Ovary (tissue), 3 donors: ENCODE results near the gene PGLYRP2.

Experiments
- EP300 ChIP-seq: sonication (generic); formaldehyde crosslinking; IDR thresholded peaks from one replicate; pipeline ENCODE4 v1.6.1; 2017; ENCODE audit warnings: antibody characterized with exemption
- TF ChIP-seq, protein P1 (sequence below), 3 donors: fragments of 450-650 bp in 2 of 3; fragments of 200-600 bp in 1 of 3; IDR thresholded peaks; one replicate each; pipeline versions ENCODE4 v1.5.1 to v1.8.0; 2016 to 2022; ENCODE audit warnings: antibody characterized with exemption in 3 of 3, mild to moderate bottlenecking in 1 of 3
- donor health status: DM: no; HTN: no; CAD: no.

DNA sequence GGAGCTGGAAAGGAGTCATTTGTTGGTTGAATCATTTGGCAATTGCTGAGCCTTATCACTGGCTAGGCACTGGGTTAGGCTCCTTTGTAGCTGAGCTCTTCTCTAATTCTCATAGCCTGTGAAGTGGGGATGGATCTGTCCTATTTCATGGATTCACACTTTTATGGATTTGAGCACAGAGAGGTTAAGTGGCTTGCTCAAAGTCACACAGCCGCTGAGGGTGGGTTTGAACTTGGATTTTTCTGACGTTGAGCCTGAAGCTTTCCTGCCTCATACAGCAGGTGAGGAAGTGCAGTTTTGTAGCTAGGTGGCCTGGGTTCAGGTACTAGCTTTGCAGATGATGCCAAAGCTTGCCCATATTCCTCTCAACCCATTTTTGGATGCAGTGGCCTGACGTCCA is 48.4 kb upstream of the PGLYRP2 start:
- no peak for TF ChIP-seq EP300
- TF ChIP-seq, protein P1, sequence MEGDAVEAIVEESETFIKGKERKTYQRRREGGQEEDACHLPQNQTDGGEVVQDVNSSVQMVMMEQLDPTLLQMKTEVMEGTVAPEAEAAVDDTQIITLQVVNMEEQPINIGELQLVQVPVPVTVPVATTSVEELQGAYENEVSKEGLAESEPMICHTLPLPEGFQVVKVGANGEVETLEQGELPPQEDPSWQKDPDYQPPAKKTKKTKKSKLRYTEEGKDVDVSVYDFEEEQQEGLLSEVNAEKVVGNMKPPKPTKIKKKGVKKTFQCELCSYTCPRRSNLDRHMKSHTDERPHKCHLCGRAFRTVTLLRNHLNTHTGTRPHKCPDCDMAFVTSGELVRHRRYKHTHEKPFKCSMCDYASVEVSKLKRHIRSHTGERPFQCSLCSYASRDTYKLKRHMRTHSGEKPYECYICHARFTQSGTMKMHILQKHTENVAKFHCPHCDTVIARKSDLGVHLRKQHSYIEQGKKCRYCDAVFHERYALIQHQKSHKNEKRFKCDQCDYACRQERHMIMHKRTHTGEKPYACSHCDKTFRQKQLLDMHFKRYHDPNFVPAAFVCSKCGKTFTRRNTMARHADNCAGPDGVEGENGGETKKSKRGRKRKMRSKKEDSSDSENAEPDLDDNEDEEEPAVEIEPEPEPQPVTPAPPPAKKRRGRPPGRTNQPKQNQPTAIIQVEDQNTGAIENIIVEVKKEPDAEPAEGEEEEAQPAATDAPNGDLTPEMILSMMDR (IDR thresholded peaks at IDR 0.05): no peak
